ENCODE results near the gene RGS7BP. TPM values are rescaled to one million over a fixed set of nuclear protein-coding genes. Genes with fewer than 3 reads are reported as not detected.

RGS7BP gene
- total and polyA plus RNA-seq, 2 of the 13 experiments (the other 11 are each of a cell fraction or from before 2014, with no cell fraction given) = not detected

DNA sequence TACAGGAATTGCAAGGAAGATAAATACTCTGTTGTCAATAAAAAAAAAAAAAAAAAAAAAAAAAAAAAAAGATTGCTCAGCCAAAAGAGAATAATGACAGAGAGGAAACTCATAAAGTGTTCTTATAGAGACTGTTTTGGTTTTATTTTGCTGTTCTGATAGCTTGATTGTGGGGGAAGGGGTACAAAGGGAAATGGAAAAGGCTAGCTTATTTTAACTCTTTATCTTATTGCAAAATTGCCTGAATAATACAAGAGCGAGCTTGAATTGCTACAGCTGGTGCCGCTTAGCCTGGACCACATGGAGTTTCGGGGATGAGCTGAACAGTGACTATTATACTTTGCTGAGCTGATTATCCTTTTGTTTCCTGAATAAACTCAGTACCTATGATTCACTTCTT is 153.5 kb downstream of the RGS7BP start:
- Histone ChIP-seq H3K9me3 (ENCODE audit: low read length) (peaks cover 4% of the 10 kb centered on the region; the same call in 1 of the 2 replicates), H4K20me1 (ENCODE audit: insufficient read depth, low read length) (no peaks in the 10 kb centered on the region), H3K27ac (ENCODE audit: extremely low read length, insufficient read depth, low read length) (no peak overlapping the region), H3K4me3 (replicated peaks in 1 of 3; ENCODE audit: insufficient read depth in 1 of 3, low read depth in 2 of 3, low read length in 3 of 3) (no peak overlapping the region), H3K79me2 (ENCODE audit: insufficient read depth, low read length) (no peaks in the 10 kb centered on the region), H3K9ac (ENCODE audit: insufficient read depth, low read depth, low read length) (no peak overlapping the region), H2AFZ (ENCODE audit: low read length) (no peak overlapping the region), H3K4me2 (ENCODE audit: low read depth, low read length) (no peak overlapping the region), H3K27me3 (ENCODE audit: control insufficient read depth in 1 of 2, insufficient read depth in 2 of 2, low read length in 2 of 2) (no peaks in the 10 kb centered on the region), H3K36me3 (replicated peaks in 1 of 2; ENCODE audit: control insufficient read depth in 1 of 2, insufficient read depth in 2 of 2, low read length in 2 of 2) (no peaks in the 10 kb centered on the region), H3K4me1 (ENCODE audit: insufficient read depth, low read length) (peaks cover 8% of the 10 kb centered on the region)
- BruUV-seq (replicated peaks) = no TSS peak
- intact Hi-C loops (cut with micrococcal nuclease; ENCODE audit: unreplicated experiment) (no loop called here), in situ Hi-C loops (cut with HindIII; ENCODE audit: extremely low pct_ligation_motif_present, low pct_unique_long_range_greater_than_20kb) (no loop called here)
- FAIRE-seq (no peak), ATAC-seq (no peak), DNase-seq (ENCODE audit: low spot score) (no peak)
- 5% methylated on average over 3 of the region's 3 CpGs for WGBS (ENCODE audit: low lambda C conversion rate)
- POLR2A ChIA-PET = no interaction called here
- CTCF ChIA-PET (ENCODE audit: low intra/inter-chr PET ratio, low total read pairs) = no interaction called here
- TF ChIP-seq ZNF234 (CRISPR knock-in tag; conservative IDR thresholded peaks at IDR 0.05) (no peak), ZBTB40 (IDR thresholded peaks at IDR 0.05) (no peak), ZBTB40 (CRISPR knock-in tag; IDR thresholded peaks at IDR 0.05) (no peak), SALL1 (CRISPR knock-in tag; IDR thresholded peaks at IDR 0.05) (no peak), BCL3 (CRISPR knock-in tag; IDR thresholded peaks at IDR 0.05) (no peak), ATRX (CRISPR knock-in tag; IDR thresholded peaks at IDR 0.05; ENCODE audit: borderline replicate concordance) (no peak), ZNF646 (CRISPR knock-in tag; IDR thresholded peaks at IDR 0.05) (no peak), ZBTB21 (CRISPR knock-in tag; IDR thresholded peaks at IDR 0.05) (no peak)
